Astrocyte of the spinal cord (primary cell): ENCODE results near the gene FHL5.

Source experiments
- DNase-seq: peaks from one replicate; pipeline ENCODE4 v3.0.0; 2011; ENCODE audit warnings: low read depth, low spot score
- H3K4me3 ChIP-seq: 2 replicates; pipeline ENCODE4 v1.5.1; 2011; ENCODE audit warnings: low read depth, mild to moderate bottlenecking, low read length, moderate library complexity
- in situ Hi-C: cut with HindIII; loops from 2 replicates; pipeline ENCODE4 v1.10.0; 2017; ENCODE audit warnings: low sequenced_read_pairs
- TF ChIP-seq, protein P1 (sequence below): IDR thresholded peaks from 2 replicates; pipeline ENCODE4 v1.5.1; 2012; ENCODE audit warnings: low read depth, mild to moderate bottlenecking, low read length, inconsistent platforms

FHL5 gene

DNA sequence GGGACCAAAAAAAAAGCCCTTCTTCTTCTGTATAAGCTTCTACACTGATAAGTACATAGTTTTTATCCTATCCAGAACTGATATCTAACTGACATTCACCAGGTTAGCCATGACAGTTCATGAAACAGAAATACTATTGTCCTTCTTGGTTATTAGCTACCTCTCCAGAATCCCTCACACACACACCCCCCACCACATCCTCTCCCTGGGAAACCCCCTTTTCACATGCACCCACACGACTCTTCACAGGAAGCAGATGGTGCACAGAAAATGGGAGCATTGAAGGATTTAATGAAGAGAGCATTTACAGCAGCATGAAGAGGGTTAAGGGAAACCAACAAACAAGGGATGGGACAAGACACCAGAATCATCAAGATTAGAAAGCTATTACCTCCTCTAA is 88.9 kb downstream of the FHL5 start:
- H3K4me3 ChIP-seq, result no peak overlapping the region
- no peak for DNase-seq
- in situ Hi-C loops, result no loop called here
- TF ChIP-seq, protein P1, sequence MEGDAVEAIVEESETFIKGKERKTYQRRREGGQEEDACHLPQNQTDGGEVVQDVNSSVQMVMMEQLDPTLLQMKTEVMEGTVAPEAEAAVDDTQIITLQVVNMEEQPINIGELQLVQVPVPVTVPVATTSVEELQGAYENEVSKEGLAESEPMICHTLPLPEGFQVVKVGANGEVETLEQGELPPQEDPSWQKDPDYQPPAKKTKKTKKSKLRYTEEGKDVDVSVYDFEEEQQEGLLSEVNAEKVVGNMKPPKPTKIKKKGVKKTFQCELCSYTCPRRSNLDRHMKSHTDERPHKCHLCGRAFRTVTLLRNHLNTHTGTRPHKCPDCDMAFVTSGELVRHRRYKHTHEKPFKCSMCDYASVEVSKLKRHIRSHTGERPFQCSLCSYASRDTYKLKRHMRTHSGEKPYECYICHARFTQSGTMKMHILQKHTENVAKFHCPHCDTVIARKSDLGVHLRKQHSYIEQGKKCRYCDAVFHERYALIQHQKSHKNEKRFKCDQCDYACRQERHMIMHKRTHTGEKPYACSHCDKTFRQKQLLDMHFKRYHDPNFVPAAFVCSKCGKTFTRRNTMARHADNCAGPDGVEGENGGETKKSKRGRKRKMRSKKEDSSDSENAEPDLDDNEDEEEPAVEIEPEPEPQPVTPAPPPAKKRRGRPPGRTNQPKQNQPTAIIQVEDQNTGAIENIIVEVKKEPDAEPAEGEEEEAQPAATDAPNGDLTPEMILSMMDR, result no peak

DNA sequence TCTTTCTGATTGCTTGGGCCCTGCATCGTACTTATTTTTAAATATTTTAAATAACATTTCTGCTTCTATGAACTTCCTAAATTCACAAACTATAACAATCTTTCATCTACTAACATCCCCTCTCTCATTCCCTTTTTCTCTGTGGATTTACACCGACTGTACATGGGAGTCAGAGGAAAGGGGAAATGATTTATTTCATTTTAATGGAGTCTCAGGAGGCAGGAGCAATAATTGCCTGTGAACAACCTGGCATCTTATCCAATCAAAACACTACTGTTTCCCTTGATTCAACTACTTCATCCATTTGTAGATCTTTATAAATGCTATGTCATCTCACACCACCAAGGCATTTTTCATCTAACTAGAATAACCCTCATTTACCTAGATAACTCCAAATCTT is 89.6 kb downstream of the FHL5 start:
- no peak for DNase-seq
- in situ Hi-C loops, result no loop called here
- H3K4me3 ChIP-seq, result no peak overlapping the region
- TF ChIP-seq, protein P1, result no peak

DNA sequence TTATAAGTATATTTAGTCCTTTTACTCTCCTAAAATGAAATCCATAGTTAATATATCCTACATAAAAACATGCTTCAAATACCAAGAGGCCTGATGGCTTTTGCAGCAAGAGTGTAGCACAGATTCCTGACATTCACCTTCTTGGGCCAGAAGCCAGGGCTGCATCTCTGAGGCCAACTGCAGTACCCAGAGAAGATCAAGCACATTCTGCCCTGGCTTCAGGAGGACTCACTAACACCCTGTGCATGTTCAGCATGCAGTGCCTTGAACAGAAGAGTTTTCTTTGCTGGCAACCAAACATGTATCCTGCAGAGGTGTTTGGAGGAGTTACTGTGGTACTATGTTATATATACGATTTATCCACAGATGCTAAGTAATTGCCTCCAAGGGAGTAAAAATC is 90.3 kb downstream of the FHL5 start:
- no peak for DNase-seq
- in situ Hi-C loops, result no loop called here
- H3K4me3 ChIP-seq, result no peak overlapping the region
- TF ChIP-seq, protein P1, result no peak

DNA sequence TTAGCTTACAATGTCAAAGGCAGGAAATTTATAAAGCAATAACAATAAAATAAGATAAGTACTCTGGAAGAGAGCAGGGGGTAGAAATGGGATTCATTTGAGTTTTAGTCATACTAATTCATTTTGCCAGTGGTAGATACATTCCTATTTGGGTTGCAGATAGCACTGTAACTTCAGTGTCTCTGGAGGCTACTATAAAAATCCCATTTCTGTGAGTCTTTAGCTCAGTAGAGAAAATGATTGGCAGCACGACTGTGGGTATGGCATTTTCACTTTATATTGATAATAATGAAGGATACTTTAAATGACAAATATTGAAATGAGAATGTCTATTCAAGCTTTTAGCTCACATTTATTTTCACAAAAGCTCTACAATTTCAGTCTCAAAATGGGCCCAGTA is 93.6 kb downstream of the FHL5 start:
- TF ChIP-seq, protein P1, result no peak
- in situ Hi-C loops, result no loop called here
- no peak for DNase-seq
- no peak overlapping the region for H3K4me3 ChIP-seq

DNA sequence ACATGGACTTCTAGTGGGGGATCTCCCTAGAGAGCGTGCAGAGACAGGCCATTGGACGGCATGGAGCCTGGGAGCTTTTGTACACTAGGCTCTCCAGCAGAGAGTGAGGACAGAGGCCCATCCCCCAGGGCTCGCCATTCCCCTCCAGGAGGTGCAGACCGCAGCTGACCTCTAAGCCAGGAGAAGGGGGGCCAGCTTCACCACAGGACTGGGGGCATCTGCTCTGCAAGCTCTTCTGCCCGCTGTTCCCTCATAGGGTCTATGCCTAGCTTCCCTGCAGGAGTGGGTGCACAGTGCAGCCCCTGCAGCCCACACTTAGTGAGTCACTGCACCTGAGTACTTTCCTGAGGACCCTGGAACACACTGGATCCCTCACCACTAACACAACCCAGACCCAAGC is 94.4 kb downstream of the FHL5 start:
- in situ Hi-C loops, result no loop called here
- no peak overlapping the region for H3K4me3 ChIP-seq
- TF ChIP-seq, protein P1, result no peak
- DNase-seq, result no peak

DNA sequence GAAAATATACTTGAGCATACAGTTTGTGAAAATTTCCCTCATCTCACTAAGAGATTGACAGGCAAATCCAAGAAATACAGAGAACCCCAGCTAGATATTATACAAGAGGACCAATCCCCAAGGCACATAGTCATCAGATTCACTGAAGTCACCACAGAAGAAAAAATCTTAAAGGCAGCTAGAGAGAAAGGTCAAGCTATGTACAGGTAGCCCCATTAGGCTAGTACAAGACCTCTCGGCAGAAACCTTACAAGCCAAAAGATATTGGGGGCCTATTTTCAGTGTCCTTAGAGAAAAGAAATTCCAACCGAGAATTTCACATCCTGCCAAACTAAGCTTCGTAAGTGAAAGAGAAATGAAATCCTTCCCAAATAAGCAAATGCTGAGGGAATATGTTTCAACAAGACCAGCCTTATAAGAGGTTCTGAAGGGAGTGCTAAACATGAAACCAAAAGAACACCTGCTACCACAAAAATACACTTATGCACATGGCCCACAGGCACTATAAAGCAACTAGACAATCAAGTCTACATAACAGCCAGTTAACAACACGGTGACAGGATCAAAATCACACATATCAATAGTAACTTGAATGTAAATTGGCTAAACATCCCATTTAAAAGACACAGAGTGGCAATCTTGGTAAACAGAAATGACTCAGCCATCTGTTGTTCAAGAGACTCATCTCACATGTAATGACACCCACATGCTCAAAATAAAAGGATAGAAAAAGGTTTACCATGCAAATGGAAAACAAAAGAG is 96.3 kb downstream of the FHL5 start:
- in situ Hi-C loops, result no loop called here
- no peak for DNase-seq
- TF ChIP-seq, protein P1, result no peak
- H3K4me3 ChIP-seq, result no peak overlapping the region
